Activated T-cell treated with anti-CD3 and anti-CD28 coated beads for 48 hours (primary cell): ENCODE results near the gene PNMT.

Experiments used
- DNase-seq: peaks from one replicate; pipeline ENCODE4 v3.0.0-alpha.2; 2020; ENCODE audit warnings: low read depth

PNMT gene

GRCh38 chr17:39667945-39668924 is at the start of gene PNMT:
Gene PNMT (plus strand): TSS chr17:39668453. CDS start chr17:39668476, 23 bp downstream.
- peak; percentile 69 for DNase-seq

- no peak for DNase-seq
Observed at GRCh38 chr17:39618956-39619785, 49.1 kb upstream of the PNMT start.

- DNase-seq, result no peak
Observed at GRCh38 chr17:39619786-39620101, 48.5 kb upstream of the PNMT start.

- DNase-seq, result peak; percentile 85
Observed at GRCh38 chr17:39621523-39622379, 46.5 kb upstream of the PNMT start.

GRCh38 chr17:39622380-39623006 is 45.8 kb upstream of the PNMT start:
- peak; percentile 43 for DNase-seq

GRCh38 chr17:39623356-39623950 is 44.8 kb upstream of the PNMT start:
- DNase-seq, result peak; percentile 83

- DNase-seq, result no peak
Observed at GRCh38 chr17:39624313-39624712, 43.9 kb upstream of the PNMT start.

GRCh38 chr17:39625198-39625785 is 43.0 kb upstream of the PNMT start:
- DNase-seq, result no peak

- no peak for DNase-seq
Observed at GRCh38 chr17:39626171-39627046, 41.8 kb upstream of the PNMT start, which contains the start of gene PPP1R1B. Gene PPP1R1B (plus strand): TSS chr17:39626952. CDS start chr17:39627393, 441 bp downstream.

GRCh38 chr17:39627047-39627711 is 41.1 kb upstream of the PNMT start:
- no peak for DNase-seq

GRCh38 chr17:39627712-39628516 is 40.3 kb upstream of the PNMT start:
- DNase-seq, result no peak

GRCh38 chr17:39628655-39629493 is 39.4 kb upstream of the PNMT start:
- DNase-seq, result no peak

GRCh38 chr17:39629494-39629880 is 38.8 kb upstream of the PNMT start:
- no peak for DNase-seq

- DNase-seq, result no peak
Observed at GRCh38 chr17:39629898-39630297, 38.4 kb upstream of the PNMT start.

GRCh38 chr17:39631403-39631802 is 36.9 kb upstream of the PNMT start:
- no peak for DNase-seq

GRCh38 chr17:39632153-39632941 is 35.9 kb upstream of the PNMT start:
- DNase-seq, result no peak
